HG03354 (cell line): ENCODE results near the gene CEP112.
"Not testable (repeated sequence)": the region's sequence is repeated elsewhere in the genome, so short reads cannot be mapped to it uniquely, and the experiment has no call there.

Experiments used
- ATAC-seq: cut with Tn5 transposase; IDR thresholded peaks from one replicate; pipeline ENCODE4 v1.9.1; 2021; ENCODE audit warnings: mild to moderate bottlenecking; ENCODE audit not compliant: unreplicated experiment, poor library complexity, severe bottlenecking

Gene CEP112

GRCh38 chr17:65763786-65764185 is 428.1 kb downstream of the CEP112 start:
- no peak for ATAC-seq

GRCh38 chr17:65762973-65763372 is 429.0 kb downstream of the CEP112 start:
- ATAC-seq: no peak

- no peak for ATAC-seq
Observed at GRCh38 chr17:65759532-65759931, 432.4 kb downstream of the CEP112 start.

- ATAC-seq: no peak
Observed at GRCh38 chr17:65756760-65757159, 435.2 kb downstream of the CEP112 start.

GRCh38 chr17:65755799-65756198 is 436.1 kb downstream of the CEP112 start:
- ATAC-seq: no peak

GRCh38 chr17:65754630-65755029 is 437.3 kb downstream of the CEP112 start:
- ATAC-seq: no peak

- ATAC-seq: no peak
Observed at GRCh38 chr17:65754081-65754480, 437.9 kb downstream of the CEP112 start.

GRCh38 chr17:65753348-65753747 is 438.6 kb downstream of the CEP112 start:
- ATAC-seq: no peak

GRCh38 chr17:65751263-65751662 is 440.7 kb downstream of the CEP112 start:
- no peak for ATAC-seq

- no peak for ATAC-seq
Observed at GRCh38 chr17:65750631-65751115, 441.3 kb downstream of the CEP112 start.

- no peak for ATAC-seq
Observed at GRCh38 chr17:65750166-65750565, 441.8 kb downstream of the CEP112 start.

- ATAC-seq: no peak
Observed at GRCh38 chr17:65749479-65749878, 442.5 kb downstream of the CEP112 start.

- no peak for ATAC-seq
Observed at GRCh38 chr17:65745241-65745640, 446.7 kb downstream of the CEP112 start.

GRCh38 chr17:65743308-65743655 is 448.7 kb downstream of the CEP112 start:
- no peak for ATAC-seq

- no peak for ATAC-seq
Observed at GRCh38 chr17:65742403-65743307, 449.3 kb downstream of the CEP112 start.

GRCh38 chr17:65741710-65742109 is 450.2 kb downstream of the CEP112 start:
- no peak for ATAC-seq

GRCh38 chr17:65739034-65739433 is 452.9 kb downstream of the CEP112 start:
- ATAC-seq: no peak

GRCh38 chr17:65737451-65737850 is 454.5 kb downstream of the CEP112 start:
- ATAC-seq: no peak

GRCh38 chr17:65733314-65733713 is 458.6 kb downstream of the CEP112 start:
- no peak for ATAC-seq

- ATAC-seq: not testable (repeated sequence)
Observed at GRCh38 chr17:65732667-65733066, 459.3 kb downstream of the CEP112 start.

- no peak for ATAC-seq
Observed at GRCh38 chr17:65730711-65731169, 461.2 kb downstream of the CEP112 start.
